HG03571 (cell line): ENCODE measurements around the gene TNN.
"Not testable (repeated sequence)": the region's sequence is repeated elsewhere in the genome, so short reads cannot be mapped to it uniquely, and the experiment has no call there.

Experiments used
- ATAC-seq: cut with Tn5 transposase; IDR thresholded peaks from one replicate; pipeline ENCODE4 v1.9.1; 2021; ENCODE audit not compliant: unreplicated experiment

The TNN gene

GRCh38 chr1:175071276-175071943 lies 3.8 kb downstream of the TNN start:
- no peak for ATAC-seq

GRCh38 chr1:175072099-175072951 lies 4.7 kb downstream of the TNN start:
- peak; percentile 83 for ATAC-seq

- ATAC-seq: no peak
These were observed 5.4 kb downstream of the TNN start for GRCh38 chr1:175073061-175073460.

GRCh38 chr1:175073633-175074032 lies 6.0 kb downstream of the TNN start:
- ATAC-seq: no peak

GRCh38 chr1:175075572-175076568 lies 8.2 kb downstream of the TNN start:
- no peak for ATAC-seq

GRCh38 chr1:175077356-175078030 lies 9.9 kb downstream of the TNN start:
- no peak for ATAC-seq

- ATAC-seq: no peak
These were observed 11.0 kb downstream of the TNN start for GRCh38 chr1:175078629-175079028.

- no peak for ATAC-seq
These were observed 11.7 kb downstream of the TNN start for GRCh38 chr1:175079338-175079737.

- no peak for ATAC-seq
These were observed 12.4 kb downstream of the TNN start for GRCh38 chr1:175080030-175080429.

GRCh38 chr1:175081983-175082382 lies 14.3 kb downstream of the TNN start:
- ATAC-seq: no peak

GRCh38 chr1:175088525-175088951 lies 20.9 kb downstream of the TNN start:
- ATAC-seq: no peak

GRCh38 chr1:175089136-175089718 lies 21.6 kb downstream of the TNN start:
- ATAC-seq: no peak

GRCh38 chr1:175090780-175091179 lies 23.1 kb downstream of the TNN start:
- ATAC-seq: no peak

GRCh38 chr1:175094626-175095025 lies 27.0 kb downstream of the TNN start:
- ATAC-seq: no peak

- no peak for ATAC-seq
These were observed 27.4 kb downstream of the TNN start for GRCh38 chr1:175095069-175095468.

- ATAC-seq: no peak
These were observed 28.5 kb downstream of the TNN start for GRCh38 chr1:175095978-175096607.

- ATAC-seq: no peak
These were observed 29.7 kb downstream of the TNN start for GRCh38 chr1:175097361-175097760.

- ATAC-seq: no peak
These were observed 32.3 kb downstream of the TNN start for GRCh38 chr1:175099916-175100315.

GRCh38 chr1:175102166-175102565 lies 34.5 kb downstream of the TNN start:
- not testable (repeated sequence) for ATAC-seq

GRCh38 chr1:175106536-175106935 lies 38.9 kb downstream of the TNN start:
- ATAC-seq: not testable (repeated sequence)
